ENCODE results near the gene ZBED4.
"Not testable (repeated sequence)": the region's sequence is repeated elsewhere in the genome, so short reads cannot be mapped to it uniquely, and the experiment has no call there.

Gene ZBED4

DNA sequence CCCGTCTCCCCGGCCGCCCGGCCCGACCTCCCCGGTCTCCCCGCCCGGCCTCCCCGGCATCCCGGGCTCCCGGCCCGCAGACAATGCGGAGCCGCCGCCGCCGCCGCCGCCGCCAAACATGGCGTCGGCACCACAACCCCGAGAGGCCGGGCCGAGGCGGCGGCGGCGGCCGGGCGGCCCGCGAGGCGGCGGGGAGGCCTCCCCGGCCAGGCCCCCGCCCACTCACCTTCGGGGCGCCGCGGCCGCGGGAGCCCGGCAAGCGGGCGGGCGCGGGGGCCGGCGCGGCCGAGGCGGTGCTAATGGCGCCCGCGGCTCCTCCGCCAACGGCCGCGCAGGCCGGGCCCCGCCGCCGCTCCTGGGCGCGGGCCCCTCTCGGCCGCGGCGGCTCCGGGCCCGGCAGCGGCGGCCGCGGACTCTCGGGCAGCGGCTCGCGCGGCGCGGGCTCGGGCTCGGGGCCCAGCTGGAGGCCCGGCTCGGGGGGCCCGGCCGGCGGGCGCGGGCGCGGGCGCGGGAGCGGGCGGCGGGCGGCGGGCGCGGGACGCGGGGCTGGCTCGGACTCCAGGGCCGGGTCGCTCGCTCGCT, 26.3 kb upstream of the ZBED4 start:
- DNase-seq (ENCODE audit: low spot score) = no peak

- DNase-seq (ENCODE audit: low spot score) = peak; percentile 53
These were observed 25.6 kb upstream of the ZBED4 start, which contains the start of gene BRD1 for GRCh38 chr22:49827853-49828598. TSS of gene BRD1 (minus strand) at chr22:49827873. CDS start at chr22:49824317, 3,556 bp downstream.

GRCh38 chr22:49828599-49828965, 25.1 kb upstream of the ZBED4 start:
- no peak for DNase-seq (ENCODE audit: low spot score)

DNA sequence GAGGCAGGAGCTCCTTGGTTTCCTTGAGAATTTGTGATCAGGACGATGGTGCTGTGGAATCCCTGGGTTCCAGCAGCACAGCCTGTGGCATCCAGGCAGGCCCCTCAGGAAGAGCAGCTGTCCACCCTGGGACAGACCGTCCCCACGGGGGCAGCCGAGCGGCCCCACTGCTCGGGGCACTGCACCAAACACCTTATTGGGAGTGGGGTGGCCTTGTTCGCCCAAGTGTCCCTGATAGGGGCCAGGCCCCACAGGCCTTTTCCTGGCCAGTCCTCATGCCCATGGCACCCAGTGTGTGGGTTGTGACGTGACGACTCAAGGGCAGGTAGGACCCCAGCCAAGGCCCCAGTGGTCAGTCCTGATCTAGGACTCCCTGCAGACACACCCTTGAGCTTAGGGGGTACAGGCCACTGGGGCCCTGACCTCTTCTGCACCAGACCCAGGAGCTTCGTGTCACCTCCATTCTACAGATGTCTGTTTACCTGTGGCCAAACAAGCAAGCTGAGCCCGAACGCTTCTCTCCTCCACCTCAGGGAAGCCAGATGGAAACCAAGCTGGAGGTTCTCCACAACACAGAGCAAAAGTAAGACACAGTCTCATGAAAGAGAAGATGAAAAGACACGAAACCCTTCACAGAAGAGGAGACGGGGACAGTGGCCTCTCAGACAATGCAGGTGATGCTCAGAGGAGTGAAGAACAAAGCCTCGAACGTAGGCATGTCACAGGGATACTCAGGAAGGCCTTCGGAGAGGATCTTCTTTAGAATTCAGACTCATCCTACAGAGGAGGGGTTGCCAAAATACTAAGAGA, 24.4 kb upstream of the ZBED4 start:
- no peak for DNase-seq (ENCODE audit: low spot score)

GRCh38 chr22:49833340-49834007, 20.2 kb upstream of the ZBED4 start:
- DNase-seq (ENCODE audit: low spot score) = no peak

GRCh38 chr22:49838771-49839717, 14.6 kb upstream of the ZBED4 start:
- DNase-seq (ENCODE audit: low spot score) = peak; percentile 93

DNA sequence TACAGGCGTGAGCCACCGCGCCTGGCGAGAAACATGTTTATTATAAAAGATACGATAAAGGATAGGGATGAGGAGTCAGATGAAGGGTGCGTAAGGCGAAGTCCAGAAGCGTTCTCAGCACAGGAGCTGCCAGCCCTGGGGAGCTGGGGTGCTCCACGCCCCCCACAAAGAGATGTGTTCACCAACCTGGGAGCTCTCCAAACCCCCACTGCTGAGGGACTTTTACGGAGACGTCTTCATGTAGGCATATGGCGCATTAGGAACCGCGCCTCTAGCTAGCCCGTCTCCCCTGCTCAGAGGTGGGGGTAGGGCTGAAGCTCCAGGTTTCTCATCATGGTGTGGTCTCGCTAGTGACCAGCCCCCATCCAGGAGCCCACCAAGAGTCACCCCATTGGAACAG, 8.4 kb upstream of the ZBED4 start:
- no peak for DNase-seq (ENCODE audit: low spot score)

- no peak for DNase-seq (ENCODE audit: low spot score)
These were observed 7.8 kb upstream of the ZBED4 start for GRCh38 chr22:49845666-49846459.

GRCh38 chr22:49847751-49848689, 5.6 kb upstream of the ZBED4 start:
- DNase-seq (ENCODE audit: low spot score) = no peak

DNA sequence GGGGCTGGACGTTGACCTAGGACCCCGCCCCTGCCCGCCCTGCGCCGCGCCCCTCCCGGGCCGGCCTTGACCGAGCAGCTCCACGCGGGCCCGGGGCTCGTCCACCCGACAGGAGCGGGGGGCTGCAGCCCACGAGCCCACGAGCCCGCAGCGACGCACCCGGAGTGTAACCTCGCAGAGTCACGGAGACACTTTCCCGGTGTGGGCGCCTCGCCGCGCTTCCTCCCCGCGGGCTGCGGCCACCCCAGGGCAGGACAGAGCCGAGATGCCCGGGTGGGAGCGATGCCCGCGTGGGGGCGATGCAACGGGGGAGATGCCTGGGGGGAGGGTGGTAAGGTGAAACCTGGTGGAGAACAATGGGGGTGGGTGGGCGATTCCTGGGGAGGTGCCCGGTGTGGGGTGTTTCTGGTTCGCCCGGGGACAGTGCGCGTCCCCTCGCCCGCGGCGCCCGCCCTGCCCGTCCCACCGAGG, 4.9 kb upstream of the ZBED4 start:
- DNase-seq (ENCODE audit: low spot score) = no peak

DNA sequence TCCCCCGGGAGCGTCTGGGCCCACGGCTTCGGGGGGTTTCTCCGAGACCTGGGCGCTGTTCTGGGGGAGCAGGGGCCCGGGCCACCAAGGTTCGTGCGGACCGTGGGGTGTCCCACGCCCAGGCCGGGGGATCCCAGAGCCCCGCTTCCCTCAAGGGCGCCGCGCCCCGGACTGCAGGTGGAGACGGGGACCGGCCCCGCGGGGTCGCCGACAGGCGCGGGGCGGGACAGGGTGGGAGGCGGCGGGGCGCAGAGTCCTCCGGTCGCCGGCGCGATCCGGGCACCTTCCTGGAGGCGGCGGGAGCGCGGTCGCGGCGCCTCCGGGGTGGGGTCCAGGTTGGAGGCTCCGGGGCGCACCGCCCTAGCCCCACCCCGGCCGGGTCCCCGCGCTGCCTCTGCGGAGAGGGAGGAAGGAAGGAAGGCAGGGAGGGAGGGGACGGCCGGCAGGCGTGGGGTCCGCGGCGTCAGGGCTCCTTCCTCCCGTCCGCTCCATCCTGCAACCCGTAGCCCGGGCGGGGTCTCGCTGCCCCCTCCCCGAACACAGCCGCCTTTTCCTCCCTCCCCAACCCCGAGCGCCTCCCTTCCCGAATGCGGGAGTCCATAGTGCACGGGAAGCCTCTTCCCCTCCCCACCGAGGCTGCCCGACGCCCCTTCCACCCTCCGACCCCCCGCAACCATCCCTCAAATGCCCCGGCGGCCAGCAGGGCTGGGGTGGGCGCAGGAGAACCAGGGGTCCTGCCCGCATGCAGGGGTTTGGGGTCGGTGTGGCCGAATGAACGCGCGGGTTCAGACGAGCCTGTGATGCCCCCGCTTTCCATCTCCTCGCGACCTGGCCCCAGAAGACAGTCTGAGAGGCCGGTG, 4.3 kb upstream of the ZBED4 start:
- no peak for DNase-seq (ENCODE audit: low spot score)

DNA sequence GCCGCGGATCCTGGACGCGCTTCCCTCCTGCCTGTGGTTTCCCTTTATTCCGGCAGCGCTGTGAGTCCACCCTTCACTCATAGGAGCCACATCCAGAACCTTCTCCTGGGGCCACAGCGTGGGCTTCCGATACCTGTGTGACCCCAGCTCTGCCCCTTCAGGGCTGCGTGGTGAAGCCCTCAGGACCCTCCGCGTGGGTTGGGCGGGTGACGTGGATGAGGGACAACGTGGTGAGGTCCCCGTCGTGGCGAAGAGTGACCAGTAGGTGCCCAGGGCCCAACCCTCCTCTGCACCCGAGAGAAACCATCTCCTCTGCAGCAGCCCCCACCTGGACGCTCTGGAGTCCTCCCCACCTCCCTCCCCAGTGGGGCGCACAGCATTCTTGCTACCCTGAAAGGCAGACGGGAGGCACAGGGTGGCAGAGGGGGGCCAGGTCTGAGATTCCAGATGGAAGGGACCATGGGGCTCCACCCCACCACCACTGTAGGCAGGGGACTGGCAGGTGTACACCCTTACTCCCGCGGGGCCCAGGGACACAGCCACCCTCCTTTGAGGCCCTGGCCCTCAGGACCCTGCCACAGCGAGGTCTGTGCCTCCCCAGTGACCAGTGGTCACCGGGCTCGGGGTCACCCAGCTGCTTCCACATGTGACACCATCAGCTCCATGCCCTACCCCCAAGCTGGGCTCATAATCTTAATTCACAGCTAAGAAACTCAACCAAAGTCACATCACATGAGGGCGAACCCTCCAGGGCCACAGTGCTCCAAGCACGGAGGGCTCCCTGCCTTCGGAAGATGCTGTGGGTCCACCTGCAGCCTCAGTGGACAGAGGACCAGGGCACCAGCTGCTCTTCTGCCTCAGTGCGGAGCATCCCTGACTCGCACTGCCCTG, 3.4 kb upstream of the ZBED4 start:
- DNase-seq (ENCODE audit: low spot score) = no peak

- no peak for DNase-seq (ENCODE audit: low spot score)
These were observed 2.5 kb upstream of the ZBED4 start for GRCh38 chr22:49850959-49851802.

GRCh38 chr22:49852568-49852897, 1.1 kb upstream of the ZBED4 start:
- DNase-seq (ENCODE audit: low spot score) = not testable (repeated sequence)

GRCh38 chr22:49853981-49854831, 562 bp downstream of the ZBED4 start:
- no peak for DNase-seq (ENCODE audit: low spot score)

All from CD4-positive, alpha-beta T cell treated with Interleukin-15 for 4 hours (primary cell).